ENCODE results near the gene PREX1. TPM values are rescaled to one million over a fixed set of nuclear protein-coding genes. Genes with fewer than 3 reads are reported as not detected.

The PREX1 gene
- total and polyA plus RNA-seq, 4 donors, result 20.4 to 49.0 (median 42.6) TPM

DNA sequence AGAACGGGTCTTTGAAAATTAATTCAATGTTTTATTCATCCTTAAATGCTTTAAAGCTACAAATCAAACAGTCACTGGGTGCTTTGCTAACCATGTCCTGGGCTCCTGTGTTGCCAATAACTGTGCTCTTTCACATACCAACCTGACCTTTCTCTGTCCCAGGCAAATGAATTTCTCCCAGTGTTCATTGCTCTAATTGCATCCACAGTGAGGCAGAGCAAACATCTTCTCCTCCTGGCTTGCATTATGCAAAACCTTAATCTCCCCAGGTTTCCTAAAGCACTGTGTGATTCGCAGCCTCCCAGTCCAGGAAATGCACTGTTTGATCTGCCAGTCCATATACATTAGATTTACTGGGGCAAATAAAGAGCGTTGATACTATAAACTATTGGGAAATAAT lies 219.0 kb downstream of the PREX1 start:
- DNase-seq (no peak), ATAC-seq (ENCODE audit: low FRiP score) (no peak)
- intact Hi-C loops (cut with DNase I), result no loop called here
- Histone ChIP-seq H3K27ac (ENCODE audit: low read depth in 1 of 2, low read length in 2 of 2) (no peak overlapping the region), H3K27me3 (ENCODE audit: control insufficient read depth in 1 of 2, insufficient read depth in 2 of 2, low read length in 1 of 2) (no peaks in the 10 kb centered on the region), H3K36me3 (ENCODE audit: control insufficient read depth in 1 of 2, insufficient read depth in 2 of 2, low read length in 1 of 2) (no peaks in the 10 kb centered on the region), H3K9me3 (ENCODE audit: control insufficient read depth, low read length) (no peaks in the 10 kb centered on the region), H3K4me3 (ENCODE audit: low read length in 2 of 2) (no peak overlapping the region), H3K4me1 (ENCODE audit: control insufficient read depth in 1 of 2, insufficient read depth in 2 of 2, low read length in 2 of 2) (no peaks in the 10 kb centered on the region)
- 92 to 100% methylated on average over 3 of the region's 3 CpGs for WGBS, 2 donors

DNA sequence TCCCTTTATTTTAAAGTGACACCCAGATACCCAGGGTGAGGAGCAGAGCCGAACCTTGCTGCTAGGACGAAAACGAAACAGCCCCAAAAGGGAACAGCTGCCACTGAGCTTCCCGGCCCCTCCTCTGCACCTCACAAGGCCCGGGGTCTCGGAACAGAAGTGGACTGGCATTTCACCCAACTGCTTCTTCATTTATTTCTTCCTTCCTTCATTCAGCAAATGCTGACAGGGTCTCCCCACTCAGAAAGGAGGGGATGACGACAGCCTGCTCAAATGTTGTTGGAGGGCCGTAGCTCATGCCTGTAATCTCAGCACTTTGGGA lies 220.3 kb downstream of the PREX1 start:
- ATAC-seq (ENCODE audit: low FRiP score) (no peak), DNase-seq (peak in 1 of 2 donors; percentile 32)
- no peaks in the 10 kb centered on the region for H3K36me3 ChIP-seq (ENCODE audit: control insufficient read depth in 1 of 2, insufficient read depth in 2 of 2, low read length in 1 of 2)
- H3K4me3 ChIP-seq (ENCODE audit: low read length in 2 of 2), result no peak overlapping the region
- H3K27ac ChIP-seq (ENCODE audit: low read depth in 1 of 2, low read length in 2 of 2), result no peak overlapping the region
- no peaks in the 10 kb centered on the region for H3K4me1 ChIP-seq (ENCODE audit: control insufficient read depth in 1 of 2, insufficient read depth in 2 of 2, low read length in 2 of 2)
- intact Hi-C loops (cut with DNase I), result no loop called here
- H3K27me3 ChIP-seq (ENCODE audit: control insufficient read depth in 1 of 2, insufficient read depth in 2 of 2, low read length in 1 of 2), result no peaks in the 10 kb centered on the region
- H3K9me3 ChIP-seq (ENCODE audit: control insufficient read depth, low read length), result no peaks in the 10 kb centered on the region
- 87 to 88% methylated on average over 8 of the region's 8 CpGs for WGBS, 2 donors

GRCh38 chr20:48606841-48607543 lies 220.8 kb downstream of the PREX1 start:
- Histone ChIP-seq H3K36me3 (ENCODE audit: control insufficient read depth in 1 of 2, insufficient read depth in 2 of 2, low read length in 1 of 2) (no peaks in the 10 kb centered on the region), H3K9me3 (ENCODE audit: control insufficient read depth, low read length) (no peaks in the 10 kb centered on the region), H3K4me3 (ENCODE audit: low read length in 2 of 2) (no peak overlapping the region), H3K4me1 (ENCODE audit: control insufficient read depth in 1 of 2, insufficient read depth in 2 of 2, low read length in 2 of 2) (no peaks in the 10 kb centered on the region), H3K27ac (ENCODE audit: low read depth in 1 of 2, low read length in 2 of 2) (no peak overlapping the region), H3K27me3 (ENCODE audit: control insufficient read depth in 1 of 2, insufficient read depth in 2 of 2, low read length in 1 of 2) (no peaks in the 10 kb centered on the region)
- peak; percentile 36 to 57 for DNase-seq
- 89 to 94% methylated on average over 12 of the region's 12 CpGs for WGBS, 2 donors
- ATAC-seq (ENCODE audit: low FRiP score), result no peak
- intact Hi-C loops (cut with DNase I), result no loop called here

DNA sequence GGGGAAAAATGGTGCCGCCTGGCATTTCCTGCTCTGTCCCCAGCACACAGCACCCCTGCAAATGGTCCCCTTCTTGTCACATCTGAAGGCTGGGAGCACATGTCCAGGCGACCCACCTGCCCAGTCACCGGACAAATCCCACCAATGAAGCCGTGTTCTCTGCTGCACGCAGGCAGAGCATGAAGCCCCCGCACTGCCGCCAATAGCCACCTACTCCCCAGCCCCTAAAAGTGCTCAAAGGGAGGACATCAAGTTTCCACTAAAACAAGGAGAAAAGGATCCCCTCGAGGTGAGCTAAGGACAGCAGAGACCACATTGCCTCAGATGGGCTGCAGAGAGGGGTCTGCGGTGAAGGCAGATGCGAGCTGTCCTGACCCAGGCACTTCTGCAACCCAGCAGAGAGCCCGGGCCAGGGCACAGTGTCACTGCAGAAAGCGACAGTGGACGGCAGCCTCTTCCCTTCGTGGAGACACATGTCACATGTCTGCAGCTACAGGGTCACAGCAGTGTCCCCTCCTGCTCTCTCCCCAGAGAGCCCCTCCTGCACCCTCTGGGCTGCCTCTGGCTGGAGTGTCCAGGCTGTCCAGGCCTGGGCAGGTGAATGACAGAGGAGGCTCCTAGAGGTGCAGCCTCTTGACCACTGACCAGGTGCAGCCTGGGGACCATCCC lies 221.5 kb downstream of the PREX1 start:
- WGBS, 2 donors, result 84 to 85% methylated on average over 13 to 14 of the region's 14 CpGs
- peaks cover 2% of the 10 kb centered on the region for H3K9me3 ChIP-seq (ENCODE audit: control insufficient read depth, low read length)
- no peaks in the 10 kb centered on the region for H3K27me3 ChIP-seq (ENCODE audit: control insufficient read depth in 1 of 2, insufficient read depth in 2 of 2, low read length in 1 of 2)
- ATAC-seq (ENCODE audit: low FRiP score), result no peak
- H3K4me1 ChIP-seq (ENCODE audit: control insufficient read depth in 1 of 2, insufficient read depth in 2 of 2, low read length in 2 of 2), result no peaks in the 10 kb centered on the region
- no peak overlapping the region for H3K27ac ChIP-seq (ENCODE audit: low read depth in 1 of 2, low read length in 2 of 2)
- intact Hi-C loops (cut with DNase I), result no loop called here
- no peaks in the 10 kb centered on the region for H3K36me3 ChIP-seq (ENCODE audit: control insufficient read depth in 1 of 2, insufficient read depth in 2 of 2, low read length in 1 of 2)
- no peak overlapping the region for H3K4me3 ChIP-seq (ENCODE audit: low read length in 2 of 2)
- no peak for DNase-seq

- H3K9me3 ChIP-seq (ENCODE audit: control insufficient read depth, low read length), result peaks cover 2% of the 10 kb centered on the region
- no peaks in the 10 kb centered on the region for H3K4me1 ChIP-seq (ENCODE audit: control insufficient read depth in 1 of 2, insufficient read depth in 2 of 2, low read length in 2 of 2)
- WGBS, 2 donors, result 81 to 84% methylated on average over 17 of the region's 17 CpGs
- no peak for DNase-seq
- intact Hi-C loops (cut with DNase I), result no loop called here
- H3K4me3 ChIP-seq (ENCODE audit: low read length in 2 of 2), result no peak overlapping the region
- no peaks in the 10 kb centered on the region for H3K27me3 ChIP-seq (ENCODE audit: control insufficient read depth in 1 of 2, insufficient read depth in 2 of 2, low read length in 1 of 2)
- no peak overlapping the region for H3K27ac ChIP-seq (ENCODE audit: low read depth in 1 of 2, low read length in 2 of 2)
- H3K36me3 ChIP-seq (ENCODE audit: control insufficient read depth in 1 of 2, insufficient read depth in 2 of 2, low read length in 1 of 2), result no peaks in the 10 kb centered on the region
- ATAC-seq (ENCODE audit: low FRiP score), result no peak
These were observed 222.2 kb downstream of the PREX1 start for GRCh38 chr20:48605364-48606171.

- Histone ChIP-seq H3K27me3 (ENCODE audit: control insufficient read depth in 1 of 2, insufficient read depth in 2 of 2, low read length in 1 of 2) (no peaks in the 10 kb centered on the region), H3K9me3 (ENCODE audit: control insufficient read depth, low read length) (peaks cover 2% of the 10 kb centered on the region), H3K4me1 (ENCODE audit: control insufficient read depth in 1 of 2, insufficient read depth in 2 of 2, low read length in 2 of 2) (no peaks in the 10 kb centered on the region), H3K4me3 (ENCODE audit: low read length in 2 of 2) (no peak overlapping the region), H3K36me3 (ENCODE audit: control insufficient read depth in 1 of 2, insufficient read depth in 2 of 2, low read length in 1 of 2) (no peaks in the 10 kb centered on the region), H3K27ac (ENCODE audit: low read depth in 1 of 2, low read length in 2 of 2) (no peak overlapping the region)
- DNase-seq (no peak), ATAC-seq (ENCODE audit: low FRiP score) (no peak)
- intact Hi-C loops (cut with DNase I), result no loop called here
- 93 to 95% methylated on average over 7 of the region's 7 CpGs for WGBS, 2 donors
These were observed 222.9 kb downstream of the PREX1 start for GRCh38 chr20:48604936-48605335.

DNA sequence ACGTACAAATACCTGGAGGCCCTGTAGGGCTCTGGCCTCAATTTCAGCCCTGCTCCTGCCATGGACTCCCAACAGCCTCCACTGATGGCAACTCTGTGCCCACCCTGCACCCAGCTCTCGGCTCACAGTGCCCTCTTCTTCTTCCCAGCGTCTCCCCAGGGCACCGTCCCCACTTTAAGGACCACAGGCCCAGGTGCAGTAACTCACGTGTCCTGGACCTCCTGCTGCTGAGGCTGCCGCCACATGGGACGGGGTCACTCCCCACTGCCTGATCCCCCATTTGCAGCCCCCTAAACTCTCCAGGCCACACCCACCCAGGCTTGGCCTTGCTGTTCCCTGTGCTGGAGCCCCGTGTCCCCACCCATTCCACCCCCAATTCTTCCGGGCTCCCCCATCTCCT lies 223.4 kb downstream of the PREX1 start:
- Histone ChIP-seq H3K36me3 (ENCODE audit: control insufficient read depth in 1 of 2, insufficient read depth in 2 of 2, low read length in 1 of 2) (no peaks in the 10 kb centered on the region), H3K4me3 (ENCODE audit: low read length in 2 of 2) (no peak overlapping the region), H3K9me3 (ENCODE audit: control insufficient read depth, low read length) (peaks cover 2% of the 10 kb centered on the region), H3K27ac (ENCODE audit: low read depth in 1 of 2, low read length in 2 of 2) (no peak overlapping the region), H3K4me1 (ENCODE audit: control insufficient read depth in 1 of 2, insufficient read depth in 2 of 2, low read length in 2 of 2) (no peaks in the 10 kb centered on the region), H3K27me3 (ENCODE audit: control insufficient read depth in 1 of 2, insufficient read depth in 2 of 2, low read length in 1 of 2) (no peaks in the 10 kb centered on the region)
- 93 to 96% methylated on average over 9 of the region's 9 CpGs for WGBS, 2 donors
- intact Hi-C loops (cut with DNase I), result no loop called here
- DNase-seq, result peak in 1 of 2 donors; percentile 25
- no peak for ATAC-seq (ENCODE audit: low FRiP score)

DNA sequence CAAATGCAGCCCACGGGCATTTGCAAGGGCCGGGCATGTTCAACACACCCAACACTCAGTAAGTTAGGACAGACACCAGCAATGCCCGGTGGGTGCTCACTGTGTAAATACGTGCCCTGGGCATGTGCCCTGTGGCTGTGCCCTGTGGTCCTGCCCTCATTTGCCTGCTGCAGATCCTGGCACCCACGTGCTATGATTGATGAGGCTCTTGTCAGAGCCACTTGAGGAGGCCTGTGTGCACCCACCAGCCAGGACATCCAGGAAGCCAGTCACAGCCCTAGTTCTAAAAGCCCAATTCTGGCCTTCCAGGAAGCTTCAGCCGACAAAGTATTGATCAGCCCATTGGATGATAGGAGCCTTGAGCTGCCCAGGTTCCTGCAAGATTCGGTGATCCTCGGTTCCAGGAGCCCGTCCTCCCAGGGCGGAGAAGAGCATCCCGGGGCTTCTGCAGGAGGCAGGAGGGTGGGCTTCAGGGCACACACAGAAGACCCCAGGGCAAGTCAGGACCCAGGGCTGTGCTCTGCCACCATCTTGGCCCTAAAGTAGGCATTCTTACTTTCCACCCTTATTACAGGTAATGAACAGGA lies 223.9 kb downstream of the PREX1 start:
- intact Hi-C loops (cut with DNase I), result no loop called here
- ATAC-seq (ENCODE audit: low FRiP score) (no peak), DNase-seq (peak in 1 of 2 donors; percentile 35)
- no peak overlapping the region for H3K27ac ChIP-seq (ENCODE audit: low read depth in 1 of 2, low read length in 2 of 2)
- peaks cover 2% of the 10 kb centered on the region for H3K9me3 ChIP-seq (ENCODE audit: control insufficient read depth, low read length)
- no peaks in the 10 kb centered on the region for H3K4me1 ChIP-seq (ENCODE audit: control insufficient read depth in 1 of 2, insufficient read depth in 2 of 2, low read length in 2 of 2)
- H3K4me3 ChIP-seq (ENCODE audit: low read length in 2 of 2), result no peak overlapping the region
- no peaks in the 10 kb centered on the region for H3K36me3 ChIP-seq (ENCODE audit: control insufficient read depth in 1 of 2, insufficient read depth in 2 of 2, low read length in 1 of 2)
- WGBS, 2 donors, result 81 to 88% methylated on average over 11 of the region's 11 CpGs
- H3K27me3 ChIP-seq (ENCODE audit: control insufficient read depth in 1 of 2, insufficient read depth in 2 of 2, low read length in 1 of 2), result no peaks in the 10 kb centered on the region
